ENCODE results near the gene CASZ1.

- TF ChIP-seq, protein P1, sequence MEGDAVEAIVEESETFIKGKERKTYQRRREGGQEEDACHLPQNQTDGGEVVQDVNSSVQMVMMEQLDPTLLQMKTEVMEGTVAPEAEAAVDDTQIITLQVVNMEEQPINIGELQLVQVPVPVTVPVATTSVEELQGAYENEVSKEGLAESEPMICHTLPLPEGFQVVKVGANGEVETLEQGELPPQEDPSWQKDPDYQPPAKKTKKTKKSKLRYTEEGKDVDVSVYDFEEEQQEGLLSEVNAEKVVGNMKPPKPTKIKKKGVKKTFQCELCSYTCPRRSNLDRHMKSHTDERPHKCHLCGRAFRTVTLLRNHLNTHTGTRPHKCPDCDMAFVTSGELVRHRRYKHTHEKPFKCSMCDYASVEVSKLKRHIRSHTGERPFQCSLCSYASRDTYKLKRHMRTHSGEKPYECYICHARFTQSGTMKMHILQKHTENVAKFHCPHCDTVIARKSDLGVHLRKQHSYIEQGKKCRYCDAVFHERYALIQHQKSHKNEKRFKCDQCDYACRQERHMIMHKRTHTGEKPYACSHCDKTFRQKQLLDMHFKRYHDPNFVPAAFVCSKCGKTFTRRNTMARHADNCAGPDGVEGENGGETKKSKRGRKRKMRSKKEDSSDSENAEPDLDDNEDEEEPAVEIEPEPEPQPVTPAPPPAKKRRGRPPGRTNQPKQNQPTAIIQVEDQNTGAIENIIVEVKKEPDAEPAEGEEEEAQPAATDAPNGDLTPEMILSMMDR (IDR thresholded peaks at IDR 0.05; ENCODE audit: insufficient read depth, low read length, poor library complexity, severe bottlenecking), result no peak
- no peak for TF ChIP-seq EZH2phosphoT487 (conservative IDR thresholded peaks at IDR 0.05; ENCODE audit: low read length)
Measured at GRCh38 chr1:10677491-10678391, 118.7 kb downstream of the CASZ1 start.
